ENCODE results near the gene TMED9. TPM values are rescaled to one million over a fixed set of nuclear protein-coding genes. Genes with fewer than 3 reads are reported as not detected.

Gene TMED9
- total RNA-seq, 1 donor from 2014 or later = 216 TPM

Other genes with a start within 250 kb of the TMED9 start
- gene LMAN2, start 240.5 kb upstream of the TMED9 start, total RNA-seq = 102 and 109 TPM in 2 replicates
- 6.2 and 7.4 TPM in 2 replicates for gene RGS14, start 234.3 kb upstream of the TMED9 start, total RNA-seq
- gene SLC34A1, start 207.8 kb upstream of the TMED9 start, total RNA-seq = not detected in 2 replicates
- gene PFN3, start 191.5 kb upstream of the TMED9 start, total RNA-seq = not detected in 2 replicates
- gene F12, start 182.6 kb upstream of the TMED9 start, total RNA-seq = 1.0 and 1.5 TPM in 2 replicates
- 35.6 and 38.2 TPM in 2 replicates for gene GRK6, start 165.5 kb upstream of the TMED9 start, total RNA-seq
- gene PRR7, start 145.4 kb upstream of the TMED9 start, total RNA-seq = 2.8 and 4.4 TPM in 2 replicates
- 248 and 249 TPM in 2 replicates for gene DBN1, start 118.6 kb upstream of the TMED9 start, total RNA-seq
- 312 and 358 TPM in 2 replicates for gene PDLIM7, start 94.6 kb upstream of the TMED9 start, total RNA-seq
- gene DOK3, start 82.4 kb upstream of the TMED9 start, total RNA-seq = 5.5 and 7.2 TPM in 2 replicates
- 68.7 and 83.1 TPM in 2 replicates for gene DDX41, start 75.2 kb upstream of the TMED9 start, total RNA-seq
- 82.0 and 97.2 TPM in 2 replicates for gene FAM193B, start 37.6 kb upstream of the TMED9 start, total RNA-seq
- gene B4GALT7, start 7.9 kb downstream of the TMED9 start, total RNA-seq = 34.9 and 36.0 TPM in 2 replicates
- not detected in 2 replicates for gene FAM153A, start 190.7 kb downstream of the TMED9 start, total RNA-seq